ENCODE data around the gene TBL1Y. TPM values are rescaled to one million over a fixed set of nuclear protein-coding genes. Genes with fewer than 3 reads are reported as not detected.
A peak's percentile ranks its signal among the peaks of the same experiment; 100 is the strongest.

Gene TBL1Y
- total RNA-seq, 2 experiments from 2014 or later: not detected

- Mint-ChIP-seq H3K4me3 (no peak overlapping the region), H3K27ac (no peak overlapping the region), H3K36me3 (ENCODE audit: low read depth) (no peaks in the 10 kb centered on the region), H3K4me1 (ENCODE audit: low read depth) (peaks cover 17% of the 10 kb centered on the region), H3K27me3 (ENCODE audit: low read depth) (no peaks in the 10 kb centered on the region), H3K9me3 (no peaks in the 10 kb centered on the region)
- CTCF ChIA-PET: no interaction called here
- no peak for DNase-seq
- intact Hi-C loops (cut with micrococcal nuclease): loop anchor here (10.0 kb wide), 1 partner anchor 168 kb away; no protein-coding TSS in a partner anchor
Measured at GRCh38 chrY:7107179-7107578, 196.7 kb downstream of the TBL1Y start.

GRCh38 chrY:7110086-7110485, 199.6 kb downstream of the TBL1Y start:
- no peak overlapping the region for H3K4me3 Mint-ChIP-seq

GRCh38 chrY:7115871-7116270, 205.4 kb downstream of the TBL1Y start:
- no peaks in the 10 kb centered on the region for H3K9me3 Mint-ChIP-seq
- no peaks in the 10 kb centered on the region for H3K36me3 Mint-ChIP-seq (ENCODE audit: low read depth)
- no peak overlapping the region for H3K27ac Mint-ChIP-seq
- no peaks in the 10 kb centered on the region for H3K27me3 Mint-ChIP-seq (ENCODE audit: low read depth)
- no peaks in the 10 kb centered on the region for H3K4me1 Mint-ChIP-seq (ENCODE audit: low read depth)
- H3K4me3 Mint-ChIP-seq: no peak overlapping the region
- no peak for DNase-seq
- intact Hi-C loops (cut with micrococcal nuclease): no loop called here
- CTCF ChIA-PET: no interaction called here

More at GRCh38 chrY:7110086-7110485, 199.6 kb downstream of the TBL1Y start:
- CTCF ChIA-PET: no interaction called here
- H3K36me3 Mint-ChIP-seq (ENCODE audit: low read depth): no peaks in the 10 kb centered on the region
- intact Hi-C loops (cut with micrococcal nuclease): no loop called here
- H3K9me3 Mint-ChIP-seq: no peaks in the 10 kb centered on the region
- H3K27me3 Mint-ChIP-seq (ENCODE audit: low read depth): no peaks in the 10 kb centered on the region
- no peak overlapping the region for H3K27ac Mint-ChIP-seq
- peak; percentile 6 for DNase-seq
- H3K4me1 Mint-ChIP-seq (ENCODE audit: low read depth): peaks cover 17% of the 10 kb centered on the region

DNA sequence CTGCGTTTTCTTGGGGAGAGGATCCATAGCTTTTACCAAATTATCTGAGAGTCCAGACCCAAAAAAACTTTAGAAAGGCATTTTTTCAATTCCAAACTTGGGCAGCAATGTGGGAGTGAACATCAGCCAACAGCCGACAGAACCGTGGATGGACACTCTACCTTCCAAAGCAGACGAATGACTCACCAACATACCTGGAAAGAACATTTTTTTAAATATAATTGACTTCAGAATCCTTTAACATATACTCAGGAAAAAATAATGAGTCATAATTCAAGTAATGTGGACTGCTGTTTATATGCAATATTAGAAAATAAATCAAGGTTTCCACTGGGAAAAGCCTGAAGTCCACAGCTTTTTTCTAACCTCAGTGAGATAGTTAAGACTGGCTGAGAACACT, 211.7 kb downstream of the TBL1Y start:
- intact Hi-C loops (cut with micrococcal nuclease): no loop called here
- no peak for DNase-seq
- CTCF ChIA-PET: no interaction called here
- Mint-ChIP-seq H3K27me3 (ENCODE audit: low read depth) (no peaks in the 10 kb centered on the region), H3K4me1 (ENCODE audit: low read depth) (no peaks in the 10 kb centered on the region), H3K4me3 (no peak overlapping the region), H3K9me3 (no peaks in the 10 kb centered on the region), H3K27ac (no peak overlapping the region), H3K36me3 (ENCODE audit: low read depth) (no peaks in the 10 kb centered on the region)

DNA sequence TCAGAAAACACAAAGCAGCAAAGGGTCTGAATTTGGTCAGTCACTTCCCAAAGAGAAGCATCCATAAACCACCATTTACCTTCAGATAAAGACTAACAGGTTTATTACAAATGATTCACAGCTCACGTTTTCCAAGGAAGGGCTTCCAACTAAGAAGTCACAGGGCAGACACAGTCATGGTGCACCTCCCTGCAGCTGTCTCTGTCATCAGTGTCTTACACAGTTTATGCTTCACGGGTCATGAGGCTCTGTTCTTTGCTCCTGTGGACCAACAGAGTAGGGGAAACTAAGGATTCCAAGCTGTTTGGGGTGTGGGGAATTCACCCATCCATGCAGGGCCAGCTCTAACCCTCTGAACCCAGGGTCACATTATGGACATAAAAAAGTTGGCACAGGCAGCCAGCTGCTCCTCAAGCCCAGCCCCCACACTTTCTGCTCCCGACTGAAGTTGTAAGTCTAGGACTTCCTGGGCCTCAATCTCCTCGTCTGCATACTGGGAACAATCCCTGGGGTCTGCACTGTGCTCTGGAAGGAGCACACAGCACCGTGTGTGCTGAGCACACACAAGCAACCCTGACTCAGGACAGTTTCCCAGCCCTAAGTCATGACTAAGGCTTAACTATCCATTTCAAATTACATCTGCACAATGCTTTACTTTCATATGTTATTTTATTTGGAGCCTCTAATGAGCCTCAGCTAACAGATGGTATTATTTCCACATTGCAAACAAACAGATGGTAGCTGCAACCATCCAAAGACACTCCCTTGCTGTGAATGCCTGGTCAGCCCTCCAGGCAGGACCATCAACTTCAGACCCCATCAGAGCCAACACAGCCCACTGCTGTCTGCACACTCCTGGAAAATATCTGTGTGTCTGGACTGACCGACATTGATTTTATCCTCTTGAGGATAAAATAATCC, 214.9 kb downstream of the TBL1Y start:
- H3K36me3 Mint-ChIP-seq (ENCODE audit: low read depth): no peaks in the 10 kb centered on the region
- H3K9me3 Mint-ChIP-seq: no peaks in the 10 kb centered on the region
- CTCF ChIA-PET: no interaction called here
- H3K4me1 Mint-ChIP-seq (ENCODE audit: low read depth): no peaks in the 10 kb centered on the region
- no peak overlapping the region for H3K27ac Mint-ChIP-seq
- no peak for DNase-seq
- intact Hi-C loops (cut with micrococcal nuclease): no loop called here
- H3K27me3 Mint-ChIP-seq (ENCODE audit: low read depth): no peaks in the 10 kb centered on the region
- no peak overlapping the region for H3K4me3 Mint-ChIP-seq

DNA sequence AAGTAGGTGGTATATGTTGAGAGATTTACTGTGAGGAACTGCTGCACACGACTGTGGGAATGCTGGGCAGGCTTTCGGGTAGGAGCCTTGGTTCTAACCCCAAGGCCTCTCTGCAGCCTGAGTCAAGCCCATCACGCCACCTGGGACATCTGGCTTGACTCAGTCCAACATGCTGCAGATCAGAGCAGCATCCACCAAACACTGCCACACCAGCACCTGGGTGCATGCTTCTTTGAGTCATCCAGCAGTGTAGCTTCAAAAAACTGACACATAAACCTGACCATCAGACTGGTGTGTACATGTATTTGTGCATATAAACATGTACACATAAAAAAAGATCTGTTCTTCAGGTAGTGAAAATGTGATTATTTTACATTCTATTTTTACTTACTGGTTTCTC, 217.7 kb downstream of the TBL1Y start:
- H3K27me3 Mint-ChIP-seq (ENCODE audit: low read depth): no peaks in the 10 kb centered on the region
- no peaks in the 10 kb centered on the region for H3K4me1 Mint-ChIP-seq (ENCODE audit: low read depth)
- no peaks in the 10 kb centered on the region for H3K36me3 Mint-ChIP-seq (ENCODE audit: low read depth)
- intact Hi-C loops (cut with micrococcal nuclease): no loop called here
- no peak overlapping the region for H3K4me3 Mint-ChIP-seq
- no peak overlapping the region for H3K27ac Mint-ChIP-seq
- H3K9me3 Mint-ChIP-seq: no peaks in the 10 kb centered on the region
- CTCF ChIA-PET: no interaction called here
- no peak for DNase-seq

Other genes starting within 250 kb of the TBL1Y start
- not detected for gene AMELY, start 1.1 kb downstream of the TBL1Y start, total RNA-seq

All from activated naive CD4-positive, alpha-beta T cell treated with anti-CD3 and anti-CD28 coated beads for 36 hours (primary cell).